Fibroblast of the aortic adventitia (primary cell): ENCODE data around the gene FAM163A. TPM values are rescaled to one million over a fixed set of nuclear protein-coding genes. Genes with fewer than 3 reads are reported as not detected.

ENCODE experiments used
- DNase-seq: peaks from one replicate; pipeline ENCODE4 v3.0.0-alpha.2; 2010; ENCODE audit warnings: low read depth
- H3K4me3 ChIP-seq: 2 replicates; pipeline ENCODE4 v1.5.1; 2011; ENCODE audit warnings: low read depth, mild to moderate bottlenecking, control low read depth, low read length, moderate library complexity
- CTCF ChIP-seq: IDR thresholded peaks from 2 replicates; pipeline ENCODE4 v1.5.1; 2011; ENCODE audit warnings: mild to moderate bottlenecking, low read length, control low read depth, inconsistent platforms; ENCODE audit not compliant: insufficient read depth
- total RNA-seq: library from RNA; depleted of rRNA; stranded (reverse); fragments of >200 nt; gene quantifications from 2 replicates; pipeline ENCODE4 v1.2.3, GENCODE V29; 2012; ENCODE audit warnings: low replicate concordance

Gene FAM163A
- total RNA-seq, 1 donor, result not detected

- no peak for TF ChIP-seq CTCF
- no peak for DNase-seq
- H3K4me3 ChIP-seq, result no peak overlapping the region
Observed at GRCh38 chr1:179785728-179786127, 42.6 kb downstream of the FAM163A start.

- no peak overlapping the region for H3K4me3 ChIP-seq
- TF ChIP-seq CTCF, result no peak
- DNase-seq, result no peak
Observed at GRCh38 chr1:179786815-179787685, 44.0 kb downstream of the FAM163A start.

GRCh38 chr1:179788259-179788658 lies 45.2 kb downstream of the FAM163A start:
- DNase-seq, result no peak
- no peak overlapping the region for H3K4me3 ChIP-seq
- TF ChIP-seq CTCF, result no peak

GRCh38 chr1:179793281-179793680 lies 50.2 kb downstream of the FAM163A start:
- no peak overlapping the region for H3K4me3 ChIP-seq
- no peak for TF ChIP-seq CTCF
- no peak for DNase-seq

- H3K4me3 ChIP-seq, result no peak overlapping the region
- TF ChIP-seq CTCF, result no peak
- no peak for DNase-seq
Observed at GRCh38 chr1:179794146-179794545, 51.1 kb downstream of the FAM163A start.

- peak; percentile 75 for DNase-seq
- no peak for TF ChIP-seq CTCF
- H3K4me3 ChIP-seq, result no peak overlapping the region
Observed at GRCh38 chr1:179794669-179795068, 51.6 kb downstream of the FAM163A start.
